OCI-LY1 (cell line): Measurements from ENCODE around the gene MTF2.

Experiments used
- CTCF ChIP-seq: fragments of 200-600 bp; sonication (generic), shearing (Covaris generic); IDR thresholded peaks from 2 replicates; pipeline ENCODE4 v1.5.1; 2017; ENCODE audit warnings: mild to moderate bottlenecking, antibody characterized with exemption, low read length, moderate library complexity, mixed read lengths
- EZH2 ChIP-seq: fragments of 200-600 bp; sonication (generic), shearing (Covaris generic); IDR thresholded peaks from 2 replicates; pipeline ENCODE4 v1.8.0; 2017; ENCODE audit warnings: borderline replicate concordance, mixed run types, mild to moderate bottlenecking, antibody characterized with exemption, low read length, moderate library complexity, mixed read lengths

DNA sequence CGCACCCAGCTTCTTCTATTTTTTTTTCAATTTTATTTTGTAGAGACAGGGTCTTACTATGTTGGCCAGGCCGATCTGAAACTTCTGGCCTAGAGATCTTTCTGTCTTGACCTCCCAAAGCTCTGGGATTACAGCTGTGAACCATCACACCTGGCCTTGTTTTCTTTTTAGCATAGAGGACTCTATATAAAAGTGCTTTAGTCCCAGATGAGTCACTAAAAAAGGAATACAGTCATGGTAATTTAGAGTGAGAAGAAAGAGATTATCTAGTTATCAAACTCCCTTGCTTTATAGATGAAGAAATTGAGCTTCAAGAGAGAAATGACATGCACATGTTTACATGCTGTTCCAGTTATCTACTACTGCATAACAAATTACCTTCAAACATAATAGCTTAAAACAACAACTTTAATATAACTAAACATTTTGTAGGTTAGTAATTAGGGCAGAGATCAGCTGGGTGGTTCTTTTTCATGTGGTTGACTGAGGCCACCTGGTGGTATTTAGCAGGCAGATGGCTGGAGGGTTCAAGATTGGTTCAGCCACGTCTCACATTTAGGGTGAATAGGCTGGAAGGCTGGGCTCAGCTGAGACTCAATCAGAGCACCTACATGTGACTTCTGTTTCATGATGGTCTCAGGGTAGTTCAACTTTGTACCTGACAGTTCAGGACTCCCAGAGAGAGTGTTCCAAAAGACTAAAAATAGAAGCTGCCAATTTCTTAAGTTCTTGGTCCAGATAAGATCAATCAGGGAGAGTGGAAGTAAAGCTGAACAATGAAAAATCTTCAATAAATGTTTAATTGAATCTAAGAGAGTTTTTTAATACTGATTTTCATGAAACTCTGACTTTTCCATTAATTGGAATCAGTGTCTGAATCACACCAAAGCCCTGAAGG lies 16.9 kb upstream of the MTF2 start:
- TF ChIP-seq CTCF (peak; percentile 96), EZH2 (no peak)
